IMR-90 (cell line): ENCODE data around the gene GGA2. TPM values are rescaled to one million over a fixed set of nuclear protein-coding genes. Genes with fewer than 3 reads are reported as not detected.

Experiments used
- ATAC-seq: fragments of 200-7000 bp; cut with Tn5 transposase; 2 replicates; pipeline ENCODE4 v1.9.1; 2020; ENCODE audit warnings: low read depth, mild to moderate bottlenecking, moderate library complexity
- BruUV-seq: library from RNA; stranded (reverse); fragments of 400-500 nt; replicated peaks from 2 replicates; lab custom pipeline; 2021; lab: Mats Ljungman, UMichigan
- CTCF ChIA-PET: fragments of 300-600 bp; formaldehyde crosslinking; extraction: SDS; loops from one replicate; lab custom pipeline; 2021; ENCODE audit warnings: antibody characterized with exemption; lab: Yijun Ruan, JAX
- POLR2A ChIA-PET: fragments of 300-600 bp; sonication (Branson Sonifier 250); formaldehyde crosslinking; loops from one replicate; lab custom pipeline; 2022; ENCODE audit warnings: antibody characterized with exemption; ENCODE audit not compliant: unreplicated experiment; lab: Charles Lee
- DNase-seq: peaks from one replicate; pipeline ENCODE4 v3.0.0; 2013
- H2AFZ ChIP-seq: replicated peaks from 2 replicates; pipeline ENCODE3; 2013; ENCODE audit warnings: low read length, mild to moderate bottlenecking; ENCODE audit not compliant: poor library complexity
- H2AK5ac ChIP-seq: 2 replicates; pipeline ENCODE4 v1.6.1; 2013; ENCODE audit warnings: low read depth, low read length, inconsistent platforms
- H2AK9ac ChIP-seq: replicated peaks from 2 replicates; pipeline ENCODE3; 2013; ENCODE audit warnings: mild to moderate bottlenecking, low read depth, low read length, moderate library complexity; ENCODE audit not compliant: poor library complexity
- H2BK120ac ChIP-seq: 2 replicates; pipeline ENCODE4 v1.6.1; 2013; ENCODE audit warnings: low read depth, low read length, inconsistent platforms
- H2BK15ac ChIP-seq: 3 replicates; pipeline ENCODE4 v1.6.1; 2013; ENCODE audit warnings: low read depth, low read length, inconsistent platforms
- H2BK20ac ChIP-seq: 2 replicates; pipeline ENCODE4 v1.6.1; 2013; ENCODE audit warnings: low read depth, mild to moderate bottlenecking, inconsistent platforms, low read length, moderate library complexity
- H2BK5ac ChIP-seq: 2 replicates; pipeline ENCODE4 v1.6.1; 2013; ENCODE audit warnings: mild to moderate bottlenecking, low read depth, low read length, inconsistent platforms; ENCODE audit not compliant: poor library complexity, severe bottlenecking
- H3K14ac ChIP-seq: replicated peaks from 2 replicates; pipeline ENCODE4 v1.6.1; 2013; ENCODE audit warnings: low read depth, low read length, inconsistent platforms
- H3K18ac ChIP-seq: 2 replicates; pipeline ENCODE4 v1.6.1; 2013; ENCODE audit warnings: low read depth, low read length, control low read depth
- H3K23ac ChIP-seq: 2 replicates; pipeline ENCODE4 v1.6.1; 2013; ENCODE audit warnings: low read depth, low read length, inconsistent platforms
- H3K27ac ChIP-seq: 2 replicates; pipeline ENCODE4 v1.5.1; 2013; ENCODE audit warnings: mild to moderate bottlenecking, control low read depth, low read length; ENCODE audit not compliant: insufficient read depth
- H3K27me3 ChIP-seq: 2 replicates; pipeline ENCODE4 v1.6.1; 2013; ENCODE audit warnings: low read length; ENCODE audit not compliant: control insufficient read depth, insufficient read depth
- H3K36me3 ChIP-seq: 2 replicates; pipeline ENCODE4 v1.6.1; 2013; ENCODE audit warnings: low read length, mixed read lengths; ENCODE audit not compliant: control insufficient read depth, insufficient read depth
- H3K4ac ChIP-seq: 2 replicates; pipeline ENCODE4 v1.6.1; 2013; ENCODE audit warnings: low read depth, low read length, inconsistent platforms
- H3K4me1 ChIP-seq: 2 replicates; pipeline ENCODE4 v1.6.1; 2013; ENCODE audit warnings: low read length, mixed read lengths; ENCODE audit not compliant: control insufficient read depth, insufficient read depth
- H3K4me2 ChIP-seq: 2 replicates; pipeline ENCODE4 v1.6.1; 2013; ENCODE audit warnings: low read depth, mild to moderate bottlenecking, control low read depth, low read length, moderate library complexity
- H3K4me3 ChIP-seq: 2 replicates; pipeline ENCODE4 v1.5.1; 2013; ENCODE audit warnings: low read depth, mild to moderate bottlenecking, control low read depth, low read length, moderate library complexity; ENCODE audit not compliant: insufficient read depth
- H3K56ac ChIP-seq: 2 replicates; pipeline ENCODE4 v1.6.1; 2013; ENCODE audit warnings: low read length, inconsistent platforms; ENCODE audit not compliant: insufficient read depth; ENCODE audit errors: extremely low read depth
- H3K79me1 ChIP-seq, 2 experiments: 2 replicates each; pipeline ENCODE4 v1.6.1; 2013; ENCODE audit warnings: low read length in 2 of 2, inconsistent platforms in 1 of 2, low read depth in 1 of 2
- H3K9ac ChIP-seq: 2 replicates; pipeline ENCODE4 v1.6.1; 2013; ENCODE audit warnings: low read depth, low read length, control low read depth
- H3K9me1 ChIP-seq: 2 replicates; pipeline ENCODE4 v1.6.1; 2013; ENCODE audit warnings: low read length, inconsistent platforms; ENCODE audit not compliant: insufficient read depth
- H3K9me3 ChIP-seq: 2 replicates; pipeline ENCODE4 v1.6.1; 2013; ENCODE audit warnings: low read length; ENCODE audit not compliant: control insufficient read depth, insufficient read depth
- H4K20me1 ChIP-seq: 2 replicates; pipeline ENCODE4 v1.6.1; 2013; ENCODE audit warnings: low read length, inconsistent platforms; ENCODE audit not compliant: insufficient read depth
- H4K5ac ChIP-seq: 2 replicates; pipeline ENCODE4 v1.6.1; 2013; ENCODE audit warnings: mild to moderate bottlenecking, low read depth, low read length, control low read depth
- H4K8ac ChIP-seq, 2 experiments: 2 replicates each; pipeline ENCODE4 v1.6.1; 2013; ENCODE audit warnings: low read depth in 2 of 2, low read length in 2 of 2, control low read depth in 1 of 2, inconsistent platforms in 1 of 2
- H4K91ac ChIP-seq: 2 replicates; pipeline ENCODE4 v1.6.1; 2013; ENCODE audit warnings: low read depth, low read length, inconsistent platforms; ENCODE audit not compliant: insufficient read depth
- CTCF ChIP-seq: conservative IDR thresholded peaks from 2 replicates; pipeline ENCODE4 v1.5.1; 2012; ENCODE audit warnings: mild to moderate bottlenecking, low read depth, low read length, improper control_type of control experiment
- FOS ChIP-seq: fragments of 150-350 bp; IDR thresholded peaks from 2 replicates; pipeline ENCODE4 v1.6.1; 2016; ENCODE audit warnings: low read depth, low read length
- MXI1 ChIP-seq: IDR thresholded peaks from 2 replicates; pipeline ENCODE4 v1.6.1; 2012; ENCODE audit warnings: low read depth, mild to moderate bottlenecking, low read length, moderate library complexity, borderline replicate concordance
- NFE2L2 ChIP-seq: fragments of 150-350 bp; IDR thresholded peaks from 2 replicates; pipeline ENCODE4 v1.6.1; 2016; ENCODE audit warnings: low read depth, mild to moderate bottlenecking, low read length
- POLR2A ChIP-seq: IDR thresholded peaks from 2 replicates; pipeline ENCODE4 v1.6.1; 2012; ENCODE audit warnings: mild to moderate bottlenecking, low read depth, low read length
- RAD21 ChIP-seq: IDR thresholded peaks from 2 replicates; pipeline ENCODE4 v1.6.1; 2012; ENCODE audit warnings: low read length, improper control_type of control experiment
- RCOR1 ChIP-seq: IDR thresholded peaks from 2 replicates; pipeline ENCODE4 v1.6.1; 2012; ENCODE audit warnings: mild to moderate bottlenecking, low read length, improper control_type of control experiment; ENCODE audit not compliant: insufficient replicate concordance
- WGBS, 2 experiments: methylation state at CpG; one replicate each; pipeline versions ENCODE4 v1.1.5 to v1.1.7; 2013; ENCODE audit warnings: missing lambda C conversion rate in 2 of 2; ENCODE audit not compliant: insufficient read length in 1 of 2; ENCODE audit errors: extremely low coverage in 2 of 2; 5-methylcytosine and 5-hydroxymethylcytosine counted together
- dilution Hi-C: fragments of 300-500 bp; cut with HindIII; formaldehyde crosslinking; loops from one replicate; pipeline ENCODE4 v1.14.3; 2018; ENCODE audit warnings: low sequenced_read_pairs; ENCODE audit not compliant: unreplicated experiment
- in situ Hi-C: fragments of 300-500 bp; cut with MboI; formaldehyde crosslinking; loops from 3 replicates; pipeline ENCODE4 v1.14.3; 2019; ENCODE audit warnings: low sequenced_read_pairs, inconsistent platforms, mixed read lengths
- intact Hi-C: fragments of 100-400 bp; cut with micrococcal nuclease; formaldehyde crosslinking; loops from 2 replicates; pipeline ENCODE4 v1.10.0; 2022
- polyA plus RNA-seq, 3 experiments: library from polyadenylated mRNA; depleted of rRNA; stranded (reverse); fragments of >200 nt; gene quantifications; 2 replicates each; pipeline ENCODE4 v1.2.3, GENCODE V29; 2012; ENCODE audit warnings: low replicate concordance in 1 of 3
- total RNA-seq: library from RNA; depleted of rRNA; stranded (reverse); fragments of >200 nt; gene quantifications from 2 replicates; pipeline ENCODE4 v1.2.3, GENCODE V29; 2012

The GGA2 gene
- total and polyA plus RNA-seq, 2 of the 4 experiments (the other 2 are of a cell fraction), result 16.5 to 30.1 TPM

GRCh38 chr16:23432176-23433128, 77.8 kb downstream of the GGA2 start:
- Histone ChIP-seq H4K8ac (no peak overlapping the region), H2BK15ac (no peak overlapping the region), H3K27me3 (no peaks in the 10 kb centered on the region), H4K5ac (no peak overlapping the region), H3K4ac (no peak overlapping the region), H3K14ac (no peak overlapping the region), H3K4me1 (no peaks in the 10 kb centered on the region), H3K9me1 (no peaks in the 10 kb centered on the region), H3K4me2 (no peak overlapping the region), H4K91ac (no peak overlapping the region), H2AK9ac (no peak overlapping the region), H3K18ac (no peak overlapping the region), H3K4me3 (no peak overlapping the region), H3K27ac (no peak overlapping the region), H2BK20ac (no peak overlapping the region), H3K36me3 (peaks cover 45% of the 10 kb centered on the region), H3K23ac (no peak overlapping the region), H2BK5ac (no peak overlapping the region), H2BK120ac (no peak overlapping the region), H3K9me3 (no peaks in the 10 kb centered on the region), H4K20me1 (peaks cover 10% of the 10 kb centered on the region; the same call in 1 of the 2 replicates), H2AK5ac (no peak overlapping the region), H2AFZ (no peak overlapping the region), H3K9ac (no peak overlapping the region), H3K79me1 (peaks cover 0 to 10% of the 10 kb centered on the region in 2 experiments; a peak in 1 of 4 replicates), H3K56ac (no peak overlapping the region)
- intact Hi-C loops (no loop called here), dilution Hi-C loops (no loop called here), in situ Hi-C loops (loop anchor here (10.0 kb wide), 2 partner anchors 248 to 538 kb away; partner anchors contain the start of gene SCNN1G)
- ChIA-PET CTCF (interaction anchor here (0.7 to 1.5 kb wide), 5 partner anchors 8 to 373 kb away, joined by 3 to 7 read pairs (median 3); no protein-coding TSS in a partner anchor), POLR2A (no interaction called here)
- BruUV-seq, result no TSS peak
- TF ChIP-seq RAD21 (0 out of 2 replicates have a peak, but pooled peaks have one; percentile 11), CTCF (peak; percentile 26; the same call in 1 of the 2 replicates), POLR2A (no peak), NFE2L2 (no peak), RCOR1 (no peak), MXI1 (no peak), FOS (no peak)
- WGBS, 2 experiments, result no CpG with 5 or more reads among the region's 10 CpGs
- peak; percentile 37 for DNase-seq
- no peak for ATAC-seq
